ENCODE results near the gene CBX1.

- TF ChIP-seq CTCF (IDR thresholded peaks at IDR 0.05) = no peak
- TF ChIP-seq POLR2AphosphoS5 (IDR thresholded peaks at IDR 0.05) = no peak
- no peak for TF ChIP-seq POLR2A (IDR thresholded peaks at IDR 0.05)
These were observed 64.6 kb downstream of the CBX1 start for GRCh38 chr17:48036693-48037035.

All from suprapubic skin (tissue), 4 donors.